Measurements from ENCODE around the gene PREX1. TPM values are rescaled to one million over a fixed set of nuclear protein-coding genes. Genes with fewer than 3 reads are reported as not detected.

Gene PREX1
- polyA plus RNA-seq, 1 of the 3 experiments (the other 2 are of a cell fraction): 5.3 TPM

DNA sequence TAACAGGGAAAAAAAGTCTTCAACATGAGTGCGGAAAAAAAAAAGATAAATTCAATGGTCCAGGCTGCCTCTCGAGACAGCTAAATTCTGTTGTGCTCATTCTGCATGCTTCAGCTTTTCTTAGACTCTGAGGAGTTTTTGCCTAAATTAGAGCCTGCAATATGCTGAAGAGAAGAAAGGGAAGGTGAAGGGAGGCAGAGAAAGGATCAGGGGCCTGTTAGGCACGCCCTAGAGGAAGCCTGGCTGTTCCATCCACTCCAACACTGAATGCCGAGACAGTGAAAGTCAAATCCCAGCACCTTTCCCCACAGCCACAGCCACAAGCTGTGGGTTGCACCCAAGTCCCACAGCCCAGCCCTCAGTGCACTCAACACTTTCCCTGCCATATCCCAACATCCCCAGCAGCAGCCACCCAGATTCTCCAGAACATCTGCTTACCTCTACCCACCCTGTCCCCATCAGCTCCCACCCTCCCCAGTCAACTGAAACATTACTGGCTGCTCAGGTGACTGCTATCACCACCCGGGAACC, 37.3 kb downstream of the PREX1 start:
- H3K9me2 ChIP-seq: no peaks in the 10 kb centered on the region
- no peak overlapping the region for H3K9ac ChIP-seq
- H3K4me1 ChIP-seq (ENCODE audit: control insufficient read depth in 1 of 2, insufficient read depth in 2 of 2, low read depth in 1 of 2, low read length in 1 of 2): peaks cover 3 to 15% of the 10 kb centered on the region in 2 experiments; a peak in 2 of 4 replicates
- H3F3A ChIP-seq (replicated peaks; ENCODE audit: insufficient read depth): peaks cover 3% of the 10 kb centered on the region
- WGBS (ENCODE audit: low lambda C conversion rate): 67% methylated on average over 5 of the region's 5 CpGs
- no peaks in the 10 kb centered on the region for H3K27me3 ChIP-seq (ENCODE audit: insufficient read depth)
- no peaks in the 10 kb centered on the region for H3K36me3 ChIP-seq (replicated peaks in 1 of 2; ENCODE audit: control insufficient read depth in 1 of 2, insufficient read depth in 2 of 2, low read length in 1 of 2)
- ChIA-PET CTCF (interaction anchor here (0.8 to 3.8 kb wide), 4 partner anchors 9 to 133 kb away, joined by 3 to 15 read pairs (median 3); no protein-coding TSS in a partner anchor), POLR2A (interaction anchor here (1.1 kb wide), 1 partner anchor 102 kb away, joined by 3 read pairs; no protein-coding TSS in a partner anchor)
- no peaks in the 10 kb centered on the region for H4K20me1 ChIP-seq (ENCODE audit: insufficient read depth)
- H3K27ac ChIP-seq (ENCODE audit: low read depth in 2 of 2, low read length in 1 of 2): no peak overlapping the region
- no peak overlapping the region for H3K4me2 ChIP-seq
- no peaks in the 10 kb centered on the region for H3K9me3 ChIP-seq
- DNase-seq: no peak
- TF ChIP-seq, protein P1, sequence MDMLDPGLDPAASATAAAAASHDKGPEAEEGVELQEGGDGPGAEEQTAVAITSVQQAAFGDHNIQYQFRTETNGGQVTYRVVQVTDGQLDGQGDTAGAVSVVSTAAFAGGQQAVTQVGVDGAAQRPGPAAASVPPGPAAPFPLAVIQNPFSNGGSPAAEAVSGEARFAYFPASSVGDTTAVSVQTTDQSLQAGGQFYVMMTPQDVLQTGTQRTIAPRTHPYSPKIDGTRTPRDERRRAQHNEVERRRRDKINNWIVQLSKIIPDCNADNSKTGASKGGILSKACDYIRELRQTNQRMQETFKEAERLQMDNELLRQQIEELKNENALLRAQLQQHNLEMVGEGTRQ (IDR thresholded peaks at IDR 0.05; ENCODE audit: borderline replicate concordance, low read depth, low read length): no peak
- TF ChIP-seq MEF2A (IDR thresholded peaks at IDR 0.05; ENCODE audit: borderline replicate concordance, low read depth): no peak
- TF ChIP-seq JUND (IDR thresholded peaks at IDR 0.05): no peak
- no peak for TF ChIP-seq YY1 (IDR thresholded peaks at IDR 0.05; ENCODE audit: low read depth)
- no peak for TF ChIP-seq SIN3A (IDR thresholded peaks at IDR 0.05; ENCODE audit: borderline replicate concordance, low read depth, low read length)
- TF ChIP-seq, protein P2, sequence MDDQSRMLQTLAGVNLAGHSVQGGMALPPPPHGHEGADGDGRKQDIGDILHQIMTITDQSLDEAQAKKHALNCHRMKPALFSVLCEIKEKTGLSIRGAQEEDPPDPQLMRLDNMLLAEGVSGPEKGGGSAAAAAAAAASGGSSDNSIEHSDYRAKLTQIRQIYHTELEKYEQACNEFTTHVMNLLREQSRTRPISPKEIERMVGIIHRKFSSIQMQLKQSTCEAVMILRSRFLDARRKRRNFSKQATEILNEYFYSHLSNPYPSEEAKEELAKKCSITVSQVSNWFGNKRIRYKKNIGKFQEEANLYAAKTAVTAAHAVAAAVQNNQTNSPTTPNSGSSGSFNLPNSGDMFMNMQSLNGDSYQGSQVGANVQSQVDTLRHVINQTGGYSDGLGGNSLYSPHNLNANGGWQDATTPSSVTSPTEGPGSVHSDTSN (IDR thresholded peaks at IDR 0.05): no peak
- no peak for TF ChIP-seq CHD2 (IDR thresholded peaks at IDR 0.05; ENCODE audit: low read length, partially characterized antibody)
- no peak for TF ChIP-seq MXI1 (IDR thresholded peaks at IDR 0.05; ENCODE audit: low read depth, low read length)
- TF ChIP-seq, protein P3, sequence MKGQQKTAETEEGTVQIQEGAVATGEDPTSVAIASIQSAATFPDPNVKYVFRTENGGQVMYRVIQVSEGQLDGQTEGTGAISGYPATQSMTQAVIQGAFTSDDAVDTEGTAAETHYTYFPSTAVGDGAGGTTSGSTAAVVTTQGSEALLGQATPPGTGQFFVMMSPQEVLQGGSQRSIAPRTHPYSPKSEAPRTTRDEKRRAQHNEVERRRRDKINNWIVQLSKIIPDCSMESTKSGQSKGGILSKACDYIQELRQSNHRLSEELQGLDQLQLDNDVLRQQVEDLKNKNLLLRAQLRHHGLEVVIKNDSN (IDR thresholded peaks at IDR 0.05; ENCODE audit: borderline replicate concordance, low read depth): no peak
- no peak for TF ChIP-seq TCF12 (IDR thresholded peaks at IDR 0.05)
- no peak for TF ChIP-seq SMC3 (IDR thresholded peaks at IDR 0.05; ENCODE audit: low read depth, low read length)
- TF ChIP-seq, protein P4, sequence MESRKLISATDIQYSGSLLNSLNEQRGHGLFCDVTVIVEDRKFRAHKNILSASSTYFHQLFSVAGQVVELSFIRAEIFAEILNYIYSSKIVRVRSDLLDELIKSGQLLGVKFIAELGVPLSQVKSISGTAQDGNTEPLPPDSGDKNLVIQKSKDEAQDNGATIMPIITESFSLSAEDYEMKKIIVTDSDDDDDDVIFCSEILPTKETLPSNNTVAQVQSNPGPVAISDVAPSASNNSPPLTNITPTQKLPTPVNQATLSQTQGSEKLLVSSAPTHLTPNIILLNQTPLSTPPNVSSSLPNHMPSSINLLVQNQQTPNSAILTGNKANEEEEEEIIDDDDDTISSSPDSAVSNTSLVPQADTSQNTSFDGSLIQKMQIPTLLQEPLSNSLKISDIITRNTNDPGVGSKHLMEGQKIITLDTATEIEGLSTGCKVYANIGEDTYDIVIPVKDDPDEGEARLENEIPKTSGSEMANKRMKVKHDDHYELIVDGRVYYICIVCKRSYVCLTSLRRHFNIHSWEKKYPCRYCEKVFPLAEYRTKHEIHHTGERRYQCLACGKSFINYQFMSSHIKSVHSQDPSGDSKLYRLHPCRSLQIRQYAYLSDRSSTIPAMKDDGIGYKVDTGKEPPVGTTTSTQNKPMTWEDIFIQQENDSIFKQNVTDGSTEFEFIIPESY (IDR thresholded peaks at IDR 0.05; ENCODE audit: borderline replicate concordance, low read depth): no peak
- TF ChIP-seq RXRA (IDR thresholded peaks at IDR 0.05; ENCODE audit: borderline replicate concordance, low read depth): no peak
- TF ChIP-seq ELF1 (IDR thresholded peaks at IDR 0.05): no peak
- no peak for TF ChIP-seq EZH2phosphoT487 (IDR thresholded peaks at IDR 0.05; ENCODE audit: borderline replicate concordance, low read depth)
- TF ChIP-seq GATA2 (CRISPR knock-in tag; IDR thresholded peaks at IDR 0.05): no peak
- no peak overlapping the region for H2AFZ ChIP-seq (ENCODE audit: low read depth)
- H3K79me2 ChIP-seq (ENCODE audit: insufficient read depth): no peaks in the 10 kb centered on the region
- H3K4me3 ChIP-seq (ENCODE audit: low read depth in 2 of 2, low read length in 1 of 2): no peak overlapping the region
